Gastroesophageal sphincter (tissue), 4 donors: ENCODE results near the gene RUNX3. TPM values are rescaled to one million over a fixed set of nuclear protein-coding genes. Genes with fewer than 3 reads are reported as not detected.
A peak's percentile ranks its signal among the peaks of the same experiment; 100 is the strongest.

Experiments
- ATAC-seq: fragments of 150-250 bp; one replicate; pipeline ENCODE4 v1.9.1; 2016; ENCODE audit warnings: mild to moderate bottlenecking, moderate library complexity
- H3K27ac ChIP-seq, 4 donors: fragments of 200-600 bp; sonication (generic) in 3 of 4; 1 replicate in 3 of 4; 2 replicates in 1 of 4; pipeline ENCODE4 v1.5.1; 2016 to 2019
- H3K27me3 ChIP-seq: fragments of 200-600 bp; sonication (generic); one replicate; pipeline ENCODE4 v1.5.1; 2019
- H3K36me3 ChIP-seq, 2 donors: fragments of 200-600 bp; sonication (generic); one replicate each; pipeline ENCODE4 v1.5.1; 2019; ENCODE audit warnings: control low read depth in 1 of 2
- H3K4me1 ChIP-seq, 3 donors: fragments of 200-600 bp; sonication (generic); 1 replicate in 2 of 3; 2 replicates in 1 of 3; pipeline ENCODE4 v1.5.1; 2016 to 2019; ENCODE audit warnings: control low read depth in 2 of 3
- H3K4me3 ChIP-seq, 2 donors: fragments of 200-600 bp; sonication (generic); one replicate each; pipeline ENCODE4 v1.5.1; 2019; ENCODE audit warnings: mild to moderate bottlenecking in 1 of 2, moderate library complexity in 1 of 2
- H3K9me3 ChIP-seq, 3 donors: fragments of 200-600 bp; sonication (generic); one replicate each; pipeline ENCODE4 v1.5.1; 2017 to 2019; ENCODE audit warnings: control low read depth in 2 of 3
- EP300 ChIP-seq: sonication (generic); formaldehyde crosslinking; IDR thresholded peaks from one replicate; pipeline ENCODE4 v1.6.1; 2017; ENCODE audit warnings: antibody characterized with exemption, mild to moderate bottlenecking
- POLR2A ChIP-seq, 2 donors: fragments of 450-650 bp; IDR thresholded peaks; one replicate each; pipeline ENCODE4 v1.6.1; 2017; ENCODE audit warnings: antibody characterized with exemption in 2 of 2, mild to moderate bottlenecking in 2 of 2, moderate library complexity in 1 of 2
- POLR2AphosphoS5 ChIP-seq: sonication (generic); formaldehyde crosslinking; IDR thresholded peaks from one replicate; pipeline ENCODE4 v1.6.1; 2017; ENCODE audit warnings: antibody characterized with exemption
- WGBS, 2 donors: methylation state at CpG; one replicate each; pipeline ENCODE4 v1.1.5; 2018; ENCODE audit warnings: low coverage in 1 of 2; 5-methylcytosine and 5-hydroxymethylcytosine counted together
- total RNA-seq, 4 donors: library from RNA; depleted of rRNA; stranded (reverse); fragments of >200 nt; gene quantifications; one replicate each; pipeline ENCODE4 v1.1.0, GENCODE V29; 2016
- TF ChIP-seq, protein P1 (sequence below), 4 experiments: fragments of 200-600 bp in 2 of 4; fragments of 450-650 bp in 2 of 4; sonication (generic) in 1 of 4; IDR thresholded peaks; one replicate each; pipeline ENCODE4 v1.5.1; 2017 to 2019; ENCODE audit warnings: antibody characterized with exemption in 4 of 4, mild to moderate bottlenecking in 2 of 4, moderate library complexity in 2 of 4

Gene RUNX3
- total RNA-seq, 4 donors from 2014 or later: 0.62 to 2.0 (median 1.3) TPM

DNA sequence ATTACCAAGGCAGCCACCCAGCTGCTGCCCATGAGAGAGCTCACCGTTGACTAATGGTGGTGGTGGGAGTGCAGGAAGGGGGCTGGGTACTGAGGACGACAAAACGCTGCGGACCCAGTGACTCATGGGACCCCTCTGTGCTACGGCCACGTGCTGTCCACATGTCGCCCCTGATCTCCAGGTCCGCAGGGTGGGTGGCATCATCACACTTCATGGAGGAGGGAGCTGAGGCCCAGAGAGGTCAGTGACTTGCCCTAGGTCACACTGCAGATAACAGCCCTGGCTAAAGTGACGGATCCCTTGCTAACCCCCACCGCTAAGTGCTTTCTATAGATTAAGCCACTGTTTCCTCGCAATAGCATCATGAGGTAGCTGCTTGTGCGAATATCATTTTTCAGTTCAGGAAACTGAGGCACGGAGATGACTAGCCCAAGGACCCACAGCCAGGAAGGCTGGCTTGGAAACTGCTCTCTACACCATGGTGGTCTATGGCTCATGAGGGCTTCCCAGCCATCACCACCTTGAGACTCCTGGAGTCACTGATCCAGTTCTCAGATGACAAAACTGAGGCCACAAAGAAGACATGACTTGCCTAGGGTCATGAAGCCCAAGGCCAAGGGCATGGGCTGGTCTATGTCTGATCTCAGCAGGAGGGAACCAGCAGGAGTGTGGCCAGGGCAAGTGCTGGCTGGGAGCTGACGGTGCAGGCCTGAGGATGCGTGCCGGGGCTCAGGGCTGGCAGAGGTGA, 12.6 kb downstream of the RUNX3 start:
- H3K27me3 ChIP-seq: peaks cover 18% of the 10 kb centered on the region
- no peaks in the 10 kb centered on the region for H3K36me3 ChIP-seq
- peaks cover 0 to 26% (median 0%) of the 10 kb centered on the region in 3 donors for H3K4me1 ChIP-seq
- H3K27ac ChIP-seq: no peak overlapping the region
- H3K9me3 ChIP-seq: no peaks in the 10 kb centered on the region
- no peak for ATAC-seq
- TF ChIP-seq POLR2AphosphoS5 (no peak), POLR2A (IDR thresholded peaks at IDR 0.05) (no peak), EP300 (no peak)
- TF ChIP-seq, protein P1, sequence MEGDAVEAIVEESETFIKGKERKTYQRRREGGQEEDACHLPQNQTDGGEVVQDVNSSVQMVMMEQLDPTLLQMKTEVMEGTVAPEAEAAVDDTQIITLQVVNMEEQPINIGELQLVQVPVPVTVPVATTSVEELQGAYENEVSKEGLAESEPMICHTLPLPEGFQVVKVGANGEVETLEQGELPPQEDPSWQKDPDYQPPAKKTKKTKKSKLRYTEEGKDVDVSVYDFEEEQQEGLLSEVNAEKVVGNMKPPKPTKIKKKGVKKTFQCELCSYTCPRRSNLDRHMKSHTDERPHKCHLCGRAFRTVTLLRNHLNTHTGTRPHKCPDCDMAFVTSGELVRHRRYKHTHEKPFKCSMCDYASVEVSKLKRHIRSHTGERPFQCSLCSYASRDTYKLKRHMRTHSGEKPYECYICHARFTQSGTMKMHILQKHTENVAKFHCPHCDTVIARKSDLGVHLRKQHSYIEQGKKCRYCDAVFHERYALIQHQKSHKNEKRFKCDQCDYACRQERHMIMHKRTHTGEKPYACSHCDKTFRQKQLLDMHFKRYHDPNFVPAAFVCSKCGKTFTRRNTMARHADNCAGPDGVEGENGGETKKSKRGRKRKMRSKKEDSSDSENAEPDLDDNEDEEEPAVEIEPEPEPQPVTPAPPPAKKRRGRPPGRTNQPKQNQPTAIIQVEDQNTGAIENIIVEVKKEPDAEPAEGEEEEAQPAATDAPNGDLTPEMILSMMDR (IDR thresholded peaks at IDR 0.05): no peak
- H3K4me3 ChIP-seq: no peak overlapping the region
- no CpG with 5 or more reads among the region's 16 CpGs for WGBS, 2 donors

DNA sequence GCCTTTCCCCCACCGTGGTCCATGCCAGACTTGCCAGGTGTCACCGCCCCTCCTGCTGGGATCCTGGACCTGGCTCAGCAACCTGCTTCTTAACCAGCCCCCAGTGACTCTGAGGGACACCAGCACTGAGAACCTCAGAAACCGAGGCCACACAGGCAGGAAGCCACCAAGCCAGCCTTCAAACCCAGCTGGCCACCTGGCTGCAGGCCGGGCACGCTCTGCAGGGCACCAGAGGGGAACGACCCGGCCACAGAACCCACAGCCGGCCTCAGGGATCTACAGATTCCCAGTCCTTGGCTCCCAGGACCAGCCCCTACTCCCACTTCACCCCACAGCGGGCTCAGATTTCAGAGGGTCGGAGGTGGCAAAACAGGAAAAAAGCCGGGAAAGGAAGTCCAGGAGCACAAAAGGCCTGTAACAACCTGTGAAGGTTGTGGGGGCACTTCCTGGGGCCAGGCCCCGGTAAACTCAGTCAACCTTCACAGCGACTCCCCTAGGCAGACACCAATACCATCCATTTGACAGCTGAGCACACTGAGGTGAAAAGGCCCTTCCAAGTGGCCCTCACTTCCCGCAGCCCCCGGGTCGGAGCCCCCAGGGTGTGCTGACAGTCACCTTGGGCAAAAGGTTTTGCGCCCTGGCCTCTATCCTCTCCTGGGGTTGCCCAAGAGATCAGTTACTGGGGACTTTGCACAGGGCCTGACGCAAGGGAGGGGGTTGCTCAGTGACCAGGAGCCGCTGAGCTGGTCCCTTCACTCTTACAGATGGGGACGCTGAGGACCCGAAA, 14.1 kb downstream of the RUNX3 start:
- Histone ChIP-seq H3K36me3 (no peaks in the 10 kb centered on the region), H3K9me3 (no peaks in the 10 kb centered on the region), H3K4me3 (no peak overlapping the region), H3K27me3 (peaks cover 11% of the 10 kb centered on the region), H3K4me1 (peaks cover 0 to 26% (median 0%) of the 10 kb centered on the region in 3 donors), H3K27ac (no peak overlapping the region)
- WGBS, 2 donors: 71% methylated on average over 1 of the region's 21 CpGs; no CpG with 5 or more reads in 1 of the 2 donors
- no peak for ATAC-seq
- no peak for TF ChIP-seq POLR2AphosphoS5

DNA sequence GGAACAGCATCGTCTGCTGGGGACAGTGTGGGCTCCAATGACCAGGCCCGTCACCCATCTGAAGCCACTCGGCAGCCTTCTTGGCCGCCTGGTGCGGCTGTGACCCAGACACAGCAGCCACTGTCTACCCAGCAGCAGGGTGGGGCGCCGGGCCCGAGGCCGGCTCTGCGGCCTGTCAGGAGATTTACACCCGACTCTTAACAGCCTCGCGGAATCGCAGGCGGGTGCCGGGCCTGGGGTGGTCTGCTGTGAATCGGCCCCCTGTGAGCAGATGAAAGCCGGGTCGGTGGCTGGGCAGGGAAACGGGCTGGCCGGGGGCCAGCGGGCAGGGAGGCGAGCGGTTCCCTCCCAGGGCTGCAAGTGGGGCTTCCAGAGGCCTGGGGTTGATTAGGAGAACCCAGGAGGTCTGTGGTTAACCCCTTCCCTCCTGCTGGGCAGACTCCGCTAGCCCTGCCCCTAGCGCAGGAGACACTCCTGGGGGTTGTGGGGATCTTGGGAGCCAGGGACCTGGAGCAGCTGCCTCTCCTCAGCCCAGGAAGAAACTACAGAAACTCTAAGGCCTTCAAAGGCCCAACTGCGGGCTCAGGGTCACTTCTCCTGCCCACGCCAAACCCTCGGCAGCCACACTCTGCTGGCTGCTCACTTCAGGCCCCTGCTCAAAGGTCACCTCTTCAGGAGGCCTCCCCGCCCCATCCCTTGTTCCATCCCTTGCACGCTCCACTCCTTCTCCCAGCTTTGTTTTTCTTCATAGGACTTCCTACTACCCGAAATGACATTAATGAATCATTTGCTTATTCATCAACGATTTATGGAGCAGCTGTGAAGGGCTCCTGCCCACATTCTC, 15.6 kb downstream of the RUNX3 start:
- peaks cover 11% of the 10 kb centered on the region for H3K27me3 ChIP-seq
- WGBS, 2 donors: 65 to 100% methylated on average over 2 to 7 of the region's 33 CpGs
- peak overlapping the region in 1 of 2 donors; percentile 16 for H3K4me3 ChIP-seq
- no peak for ATAC-seq
- no peaks in the 10 kb centered on the region for H3K36me3 ChIP-seq
- no peaks in the 10 kb centered on the region for H3K9me3 ChIP-seq
- TF ChIP-seq EP300 (no peak), POLR2A (IDR thresholded peaks at IDR 0.05) (no peak), POLR2AphosphoS5 (no peak)
- TF ChIP-seq, protein P1 (IDR thresholded peaks at IDR 0.05): no peak
- H3K27ac ChIP-seq: no peak overlapping the region
- peaks cover 0 to 12% (median 0%) of the 10 kb centered on the region in 3 donors for H3K4me1 ChIP-seq

DNA sequence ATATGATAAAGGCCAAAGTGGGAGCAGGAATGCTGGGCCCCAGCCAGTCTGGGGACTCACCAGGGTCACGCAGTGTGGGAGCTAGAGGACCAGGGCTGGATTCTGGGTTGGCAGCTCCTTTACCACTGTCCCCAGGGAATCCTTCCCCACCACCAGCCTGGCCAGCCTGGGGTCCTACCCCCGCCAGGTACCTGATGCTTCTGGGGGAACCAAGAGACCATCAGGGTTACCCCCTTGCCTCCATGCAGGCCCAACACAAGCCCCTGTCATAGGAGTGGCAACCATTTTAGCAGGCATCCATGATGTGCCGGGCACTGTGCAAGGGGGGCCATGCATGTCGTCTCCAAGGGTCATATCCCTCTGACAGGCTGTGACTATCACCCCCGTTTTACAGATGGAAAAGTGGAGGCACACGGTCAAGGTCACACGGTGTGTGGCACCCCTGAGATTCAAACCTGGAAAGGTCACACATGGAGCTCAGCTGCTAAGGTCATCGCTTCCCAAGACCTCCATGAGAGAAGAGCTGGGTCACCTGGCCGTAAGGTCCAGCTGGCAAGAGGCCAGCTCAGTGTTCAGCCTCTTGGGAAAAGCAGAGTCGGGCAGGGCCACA, 16.4 kb downstream of the RUNX3 start:
- Histone ChIP-seq H3K27me3 (peaks cover 12% of the 10 kb centered on the region), H3K4me3 (no peak overlapping the region), H3K27ac (no peak overlapping the region), H3K4me1 (peaks cover 0 to 9% (median 0%) of the 10 kb centered on the region in 3 donors), H3K36me3 (no peaks in the 10 kb centered on the region), H3K9me3 (no peaks in the 10 kb centered on the region)
- TF ChIP-seq POLR2A (IDR thresholded peaks at IDR 0.05) (no peak), EP300 (no peak), POLR2AphosphoS5 (no peak)
- ATAC-seq: no peak
- 80 to 100% methylated on average over 1 of the region's 10 CpGs for WGBS, 2 donors

GRCh38 chr1:24913274-24913604, 16.8 kb downstream of the RUNX3 start:
- Histone ChIP-seq H3K36me3 (no peaks in the 10 kb centered on the region), H3K9me3 (no peaks in the 10 kb centered on the region), H3K27me3 (peaks cover 15% of the 10 kb centered on the region), H3K4me1 (peaks cover 0 to 9% (median 0%) of the 10 kb centered on the region in 3 donors), H3K4me3 (no peak overlapping the region), H3K27ac (no peak overlapping the region)
- no CpG with 5 or more reads among the region's 2 CpGs for WGBS, 2 donors
- no peak for ATAC-seq
- TF ChIP-seq EP300: no peak
- TF ChIP-seq POLR2A (IDR thresholded peaks at IDR 0.05): no peak
- no peak for TF ChIP-seq POLR2AphosphoS5
- TF ChIP-seq, protein P1 (IDR thresholded peaks at IDR 0.05): no peak
